Measurements from ENCODE around the gene SCN1B.

GRCh38 chr19:35011091-35011689, 19.1 kb upstream of the SCN1B start:
- TF ChIP-seq CTCF (IDR thresholded peaks at IDR 0.05) (no peak), POLR2A (IDR thresholded peaks at IDR 0.05) (no peak), EP300 (IDR thresholded peaks at IDR 0.05) (no peak)

Measured in tibial nerve (tissue), 4 donors.